Neural progenitor cell (in vitro differentiated cells): Measurements from ENCODE around the gene ANTXR1. TPM values are rescaled to one million over a fixed set of nuclear protein-coding genes. Genes with fewer than 3 reads are reported as not detected.
"Not testable (repeated sequence)": the region's sequence is repeated elsewhere in the genome, so short reads cannot be mapped to it uniquely, and the experiment has no call there.

Experiments
- DNase-seq: peaks from one replicate; pipeline ENCODE4 v3.0.0-alpha.2; 2016; ENCODE audit warnings: low spot score
- H2AFZ ChIP-seq: fragments of 200-600 bp; sonication (generic); replicated peaks from 2 replicates; pipeline ENCODE4 v1.6.1; 2016; ENCODE audit warnings: antibody characterized with exemption
- H3F3A ChIP-seq: fragments of 200-600 bp; sonication (generic); 2 replicates; pipeline ENCODE4 v1.6.1; 2016; ENCODE audit warnings: antibody characterized with exemption, low read depth
- H3K27ac ChIP-seq: fragments of 200-600 bp; sonication (generic); 2 replicates; pipeline ENCODE4 v1.5.1; 2016; ENCODE audit warnings: mild to moderate bottlenecking
- H3K27me3 ChIP-seq: fragments of 200-600 bp; sonication (generic); 2 replicates; pipeline ENCODE4 v1.6.1; 2016; ENCODE audit warnings: mild to moderate bottlenecking, moderate library complexity
- H3K36me3 ChIP-seq: fragments of 200-600 bp; sonication (generic); 2 replicates; pipeline ENCODE4 v1.5.1; 2016
- H3K4me1 ChIP-seq: fragments of 200-600 bp; sonication (generic); 2 replicates; pipeline ENCODE4 v1.6.1; 2016; ENCODE audit warnings: mixed run types
- H3K4me2 ChIP-seq: fragments of 200-600 bp; sonication (generic); 2 replicates; pipeline ENCODE4 v1.6.1; 2016
- H3K4me3 ChIP-seq: fragments of 200-600 bp; sonication (generic); 2 replicates; pipeline ENCODE4 v1.5.1; 2016
- H3K79me2 ChIP-seq: fragments of 200-600 bp; sonication (generic); 2 replicates; pipeline ENCODE4 v1.6.1; 2016; ENCODE audit warnings: low read depth
- H3K9ac ChIP-seq: fragments of 200-600 bp; sonication (generic); 2 replicates; pipeline ENCODE4 v1.6.1; 2016
- H3K9me3 ChIP-seq: fragments of 200-600 bp; sonication (generic); 2 replicates; pipeline ENCODE4 v1.5.1; 2016; ENCODE audit warnings: low read depth
- H4K20me1 ChIP-seq: fragments of 200-600 bp; sonication (generic); 2 replicates; pipeline ENCODE4 v1.6.1; 2016; ENCODE audit warnings: low read depth
- H3K27ac Mint-ChIP-seq: 3 replicates; pipeline ENCODE4 v1.8.0; 2021; ENCODE audit warnings: mixed read lengths
- H3K27me3 Mint-ChIP-seq: 2 replicates; pipeline ENCODE4 v1.8.0; 2022; ENCODE audit warnings: low read depth, mild to moderate bottlenecking, inconsistent platforms, moderate library complexity, mixed read lengths; ENCODE audit not compliant: insufficient read depth
- H3K36me3 Mint-ChIP-seq: 3 replicates; pipeline ENCODE4 v1.8.0; 2021; ENCODE audit warnings: mixed read lengths
- H3K4me1 Mint-ChIP-seq: 3 replicates; pipeline ENCODE4 v1.8.0; 2021; ENCODE audit warnings: mixed read lengths
- H3K4me3 Mint-ChIP-seq: 3 replicates; pipeline ENCODE4 v1.8.0; 2021; ENCODE audit warnings: mild to moderate bottlenecking, moderate library complexity, mixed read lengths
- H3K9me3 Mint-ChIP-seq: 3 replicates; pipeline ENCODE4 v1.8.0; 2020; ENCODE audit warnings: mixed read lengths
- CTCF ChIP-seq: fragments of 200-600 bp; sonication (generic); IDR thresholded peaks from 2 replicates; pipeline ENCODE4 v1.5.1; 2017; ENCODE audit warnings: antibody characterized with exemption, mild to moderate bottlenecking
- EZH2 ChIP-seq: fragments of 200-600 bp; sonication (generic); IDR thresholded peaks from 2 replicates; pipeline ENCODE4 v1.6.1; 2017; ENCODE audit warnings: antibody characterized with exemption, mild to moderate bottlenecking, moderate library complexity
- EZH2phosphoT487 ChIP-seq: fragments of 200-600 bp; sonication (generic); IDR thresholded peaks from 2 replicates; pipeline ENCODE4 v1.6.1; 2017; ENCODE audit warnings: antibody characterized with exemption
- total RNA-seq: library from RNA; depleted of rRNA; stranded (reverse); fragments of >200 nt; gene quantifications from 2 replicates; pipeline ENCODE4 v1.2.3, GENCODE V29; 2015; ENCODE audit warnings: low replicate concordance

Gene ANTXR1
- total RNA-seq, 1 donor from 2014 or later = 6.7 TPM

- Histone ChIP-seq H3K27ac (no peak overlapping the region), H3F3A (no peaks in the 10 kb centered on the region), H3K27me3 (no peaks in the 10 kb centered on the region), H3K4me2 (no peak overlapping the region), H2AFZ (no peak overlapping the region), H3K4me3 (no peak overlapping the region), H3K36me3 (no peaks in the 10 kb centered on the region), H3K4me1 (no peaks in the 10 kb centered on the region), H3K9ac (no peak overlapping the region), H4K20me1 (no peaks in the 10 kb centered on the region), H3K79me2 (no peaks in the 10 kb centered on the region), H3K9me3 (no peaks in the 10 kb centered on the region)
- no peaks in the 10 kb centered on the region for H3K27me3 Mint-ChIP-seq
- H3K9me3 Mint-ChIP-seq = peaks cover 4% of the 10 kb centered on the region
- H3K4me3 Mint-ChIP-seq = no peak overlapping the region
- no peaks in the 10 kb centered on the region for H3K4me1 Mint-ChIP-seq
- no peak for DNase-seq
- peaks cover 2% of the 10 kb centered on the region for H3K36me3 Mint-ChIP-seq
- TF ChIP-seq EZH2phosphoT487 (no peak), CTCF (no peak), EZH2 (no peak)
- no peak overlapping the region for H3K27ac Mint-ChIP-seq
These were observed 240.8 kb downstream of the ANTXR1 start for GRCh38 chr2:69253611-69254301.

- H3K9me3 ChIP-seq = no peaks in the 10 kb centered on the region
- no peaks in the 10 kb centered on the region for H3F3A ChIP-seq
- no peak overlapping the region for H2AFZ ChIP-seq
- TF ChIP-seq CTCF = no peak
- H3K4me1 ChIP-seq = no peaks in the 10 kb centered on the region
- peaks cover 17% of the 10 kb centered on the region for H3K9me3 Mint-ChIP-seq
- H3K36me3 Mint-ChIP-seq = no peaks in the 10 kb centered on the region
- DNase-seq = no peak
- H4K20me1 ChIP-seq = no peaks in the 10 kb centered on the region
- no peak overlapping the region for H3K4me2 ChIP-seq
- no peak overlapping the region for H3K4me3 ChIP-seq
- no peak overlapping the region for H3K27ac ChIP-seq
- no peaks in the 10 kb centered on the region for H3K27me3 ChIP-seq
- H3K27me3 Mint-ChIP-seq = peaks cover 3% of the 10 kb centered on the region
- H3K36me3 ChIP-seq = no peaks in the 10 kb centered on the region
- H3K4me3 Mint-ChIP-seq = no peak overlapping the region
- no peaks in the 10 kb centered on the region for H3K79me2 ChIP-seq
- H3K9ac ChIP-seq = no peak overlapping the region
- H3K27ac Mint-ChIP-seq = no peak overlapping the region
- no peaks in the 10 kb centered on the region for H3K4me1 Mint-ChIP-seq
These were observed 242.8 kb downstream of the ANTXR1 start for GRCh38 chr2:69255760-69256159.

GRCh38 chr2:69259994-69260591 lies 247.1 kb downstream of the ANTXR1 start:
- H3K4me3 ChIP-seq, H3K36me3 Mint-ChIP-seq, H3K9me3 ChIP-seq, H3K9ac ChIP-seq, DNase-seq, H3K27me3 ChIP-seq, H3K4me1 Mint-ChIP-seq, H3K4me1 ChIP-seq, H3K27ac Mint-ChIP-seq, H3K36me3 ChIP-seq, H3K27ac ChIP-seq, H4K20me1 ChIP-seq, H3K4me2 ChIP-seq, H3K4me3 Mint-ChIP-seq, H2AFZ ChIP-seq, H3F3A ChIP-seq, H3K27me3 Mint-ChIP-seq, H3K79me2 ChIP-seq: not testable (repeated sequence)
- peaks cover 26% of the 10 kb centered on the region for H3K9me3 Mint-ChIP-seq

GRCh38 chr2:69260666-69261065 lies 247.7 kb downstream of the ANTXR1 start:
- Mint-ChIP-seq H3K4me3 (no peak overlapping the region), H3K9me3 (peaks cover 26% of the 10 kb centered on the region), H3K36me3 (no peaks in the 10 kb centered on the region), H3K4me1 (no peaks in the 10 kb centered on the region), H3K27ac (no peak overlapping the region), H3K27me3 (peaks cover 3% of the 10 kb centered on the region)
- H2AFZ ChIP-seq = no peak overlapping the region
- no peaks in the 10 kb centered on the region for H3K27me3 ChIP-seq
- H3K9ac ChIP-seq = no peak overlapping the region
- H3K4me1 ChIP-seq = no peaks in the 10 kb centered on the region
- DNase-seq = no peak
- H3K79me2 ChIP-seq = no peaks in the 10 kb centered on the region
- H3K9me3 ChIP-seq = no peaks in the 10 kb centered on the region
- H3K4me3 ChIP-seq = no peak overlapping the region
- TF ChIP-seq CTCF (no peak), EZH2 (no peak), EZH2phosphoT487 (no peak)
- H3K4me2 ChIP-seq = no peak overlapping the region
- H3F3A ChIP-seq = no peaks in the 10 kb centered on the region
- H4K20me1 ChIP-seq = no peaks in the 10 kb centered on the region
- H3K36me3 ChIP-seq = no peaks in the 10 kb centered on the region
- no peak overlapping the region for H3K27ac ChIP-seq
